Diencephalon (tissue), 1 donor: Measurements from ENCODE around the gene ARL4C. TPM values are rescaled to one million over a fixed set of nuclear protein-coding genes. Genes with fewer than 3 reads are reported as not detected.

Source experiments
- total RNA-seq: library from RNA; depleted of rRNA; stranded (reverse); fragments of >200 nt; gene quantifications from one replicate; pipeline ENCODE4 v1.2.3, GENCODE V29; 2014

ARL4C gene
- total RNA-seq, result 60.4 TPM

GRCh38 chr2:234496835-234497593 lies at the start of gene ARL4C:
Gene ARL4C (minus strand): TSS chr2:234497081. CDS start chr2:234496586, 495 bp downstream.

